Neural cell (in vitro differentiated cells): Measurements from ENCODE around the gene MAP4K3. TPM values are rescaled to one million over a fixed set of nuclear protein-coding genes. Genes with fewer than 3 reads are reported as not detected.

ENCODE experiments used
- H2AFZ ChIP-seq: fragments of 200-600, 300-800 bp; sonication (generic), shearing (Covaris generic); 2 replicates; pipeline ENCODE4 v1.6.0; 2014; ENCODE audit warnings: low read depth, mild to moderate bottlenecking, antibody characterized with exemption, low read length, moderate library complexity
- H3F3A ChIP-seq: fragments of 200-600 bp; shearing (Covaris generic); 2 replicates; pipeline ENCODE4 v1.6.1; 2016; ENCODE audit warnings: mild to moderate bottlenecking, moderate library complexity, mixed read lengths, antibody characterized with exemption, low read length; ENCODE audit not compliant: insufficient read depth, poor library complexity, severe bottlenecking
- H3K27ac ChIP-seq: fragments of 200-600, 300-800 bp; sonication (generic), shearing (Covaris generic); 2 replicates; pipeline ENCODE4 v1.5.1; 2014; ENCODE audit warnings: mild to moderate bottlenecking, low read length, moderate library complexity
- H3K27me3 ChIP-seq: fragments of 300-800, 200-600 bp; sonication (generic), shearing (Covaris generic); 2 replicates; pipeline ENCODE4 v1.6.0; 2014; ENCODE audit warnings: mild to moderate bottlenecking, low read depth, low read length, moderate library complexity; ENCODE audit not compliant: insufficient read depth
- H3K36me3 ChIP-seq: fragments of 300-800, 200-600 bp; sonication (generic), shearing (Covaris generic); 2 replicates; pipeline ENCODE4 v1.5.1; 2014; ENCODE audit warnings: mild to moderate bottlenecking, antibody characterized with exemption, low read length, moderate library complexity; ENCODE audit not compliant: insufficient read depth
- H3K4me2 ChIP-seq: fragments of 300-800, 200-600 bp; sonication (generic), shearing (Covaris generic); 2 replicates; pipeline ENCODE4 v1.6.0; 2014; ENCODE audit warnings: mild to moderate bottlenecking, low read length
- H3K4me3 ChIP-seq: fragments of 300-800, 200-600 bp; sonication (generic), shearing (Covaris generic); 2 replicates; pipeline ENCODE4 v1.5.1; 2014; ENCODE audit warnings: mild to moderate bottlenecking, low read length, moderate library complexity
- H3K79me2 ChIP-seq: fragments of 200-600 bp; shearing (Covaris generic); replicated peaks from 2 replicates; pipeline ENCODE4 v1.6.0; 2014; ENCODE audit warnings: mild to moderate bottlenecking, low read length, moderate library complexity; ENCODE audit not compliant: insufficient read depth
- H3K9ac ChIP-seq: fragments of 300-800, 200-600 bp; sonication (generic), shearing (Covaris generic); 2 replicates; pipeline ENCODE4 v1.6.1; 2016; ENCODE audit warnings: mild to moderate bottlenecking, low read length, mixed read lengths
- H3K9me2 ChIP-seq: fragments of 200-600 bp; shearing (Covaris generic); 2 replicates; pipeline ENCODE4 v1.6.1; 2016; ENCODE audit warnings: mild to moderate bottlenecking, low read length, mixed read lengths; ENCODE audit not compliant: insufficient read depth
- H3K9me3 ChIP-seq: fragments of 200-600, 300-800 bp; sonication (generic), shearing (Covaris generic); 2 replicates; pipeline ENCODE4 v1.6.1; 2016; ENCODE audit warnings: mild to moderate bottlenecking, mixed run types, low read length, moderate library complexity, mixed read lengths
- H4K20me1 ChIP-seq: fragments of 200-600 bp; shearing (Covaris generic); 2 replicates; pipeline ENCODE4 v1.6.1; 2016; ENCODE audit warnings: mild to moderate bottlenecking, mixed run types; ENCODE audit not compliant: insufficient read depth
- EP300 ChIP-seq: fragments of 450-650 bp; conservative IDR thresholded peaks from 2 replicates; pipeline ENCODE4 v1.6.1; 2014; ENCODE audit warnings: antibody characterized with exemption, mild to moderate bottlenecking, moderate library complexity; ENCODE audit not compliant: poor library complexity, severe bottlenecking
- EZH2 ChIP-seq: fragments of 200-600, 300-800 bp; shearing (Covaris generic), sonication (generic); IDR thresholded peaks from 2 replicates; pipeline ENCODE4 v1.6.1; 2014; ENCODE audit warnings: antibody characterized with exemption, low read length, borderline replicate concordance, mild to moderate bottlenecking; ENCODE audit not compliant: insufficient read depth, poor library complexity, severe bottlenecking
- MXI1 ChIP-seq: fragments of 450-650 bp; conservative IDR thresholded peaks from 2 replicates; pipeline ENCODE4 v1.6.1; 2014; ENCODE audit warnings: antibody characterized with exemption, mild to moderate bottlenecking; ENCODE audit not compliant: poor library complexity, severe bottlenecking
- POLR2AphosphoS5 ChIP-seq: IDR thresholded peaks from 2 replicates; pipeline ENCODE4 v1.6.1; 2012
- RAD21 ChIP-seq: fragments of 450-650 bp; conservative IDR thresholded peaks from 2 replicates; pipeline ENCODE4 v1.6.1; 2014; ENCODE audit warnings: antibody characterized with exemption, mild to moderate bottlenecking, moderate library complexity
- SMC3 ChIP-seq: fragments of 450-650 bp; conservative IDR thresholded peaks from 2 replicates; pipeline ENCODE4 v1.6.1; 2014; ENCODE audit warnings: antibody characterized with exemption, mild to moderate bottlenecking, moderate library complexity; ENCODE audit not compliant: poor library complexity
- TAF1 ChIP-seq: IDR thresholded peaks from 2 replicates; pipeline ENCODE4 v1.6.1; 2012; ENCODE audit warnings: low read depth
- polyA plus RNA-seq: library from polyadenylated mRNA; depleted of rRNA; stranded (reverse); fragments of >200 nt; gene quantifications from 2 replicates; pipeline ENCODE4 v1.2.3, GENCODE V29; 2014
- TF ChIP-seq, protein P1 (sequence below): fragments of 450-650 bp; IDR thresholded peaks from 2 replicates; pipeline ENCODE4 v1.5.1; 2014; ENCODE audit warnings: antibody characterized with exemption, mild to moderate bottlenecking, moderate library complexity; ENCODE audit not compliant: poor library complexity, severe bottlenecking
- TF ChIP-seq, protein P2 (sequence below): IDR thresholded peaks from 2 replicates; pipeline ENCODE4 v1.6.1; 2012; ENCODE audit warnings: borderline replicate concordance

The MAP4K3 gene
- polyA plus RNA-seq, 1 donor from 2014 or later: 105 TPM

DNA sequence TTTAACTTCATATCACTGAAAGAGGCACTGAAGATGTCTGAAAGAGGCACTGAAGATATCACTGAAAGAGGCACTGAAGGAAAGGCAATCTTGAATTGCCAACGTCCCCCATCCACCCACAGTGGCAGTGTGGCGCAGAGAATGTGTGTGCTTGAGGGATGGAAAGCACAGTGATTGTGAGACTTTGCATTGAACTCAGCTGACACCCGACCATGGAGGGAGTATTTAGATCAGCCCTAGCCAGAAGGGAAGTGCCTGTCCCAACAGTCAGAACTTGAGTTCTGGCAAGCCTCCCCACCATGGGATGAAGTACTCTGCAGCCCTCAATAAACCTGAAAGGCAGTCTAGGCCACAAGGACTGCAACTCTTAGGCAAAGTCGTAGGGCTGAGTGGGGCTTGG is 33.8 kb downstream of the MAP4K3 start:
- Histone ChIP-seq H3K4me2 (no peak overlapping the region), H3K4me3 (no peak overlapping the region), H4K20me1 (no peaks in the 10 kb centered on the region), H3K27ac (no peak overlapping the region), H2AFZ (no peak overlapping the region), H3K9ac (no peak overlapping the region), H3K36me3 (no peaks in the 10 kb centered on the region), H3F3A (no peaks in the 10 kb centered on the region), H3K9me2 (no peaks in the 10 kb centered on the region), H3K27me3 (no peaks in the 10 kb centered on the region), H3K9me3 (no peaks in the 10 kb centered on the region), H3K79me2 (peaks cover 56% of the 10 kb centered on the region)
- TF ChIP-seq, protein P1, sequence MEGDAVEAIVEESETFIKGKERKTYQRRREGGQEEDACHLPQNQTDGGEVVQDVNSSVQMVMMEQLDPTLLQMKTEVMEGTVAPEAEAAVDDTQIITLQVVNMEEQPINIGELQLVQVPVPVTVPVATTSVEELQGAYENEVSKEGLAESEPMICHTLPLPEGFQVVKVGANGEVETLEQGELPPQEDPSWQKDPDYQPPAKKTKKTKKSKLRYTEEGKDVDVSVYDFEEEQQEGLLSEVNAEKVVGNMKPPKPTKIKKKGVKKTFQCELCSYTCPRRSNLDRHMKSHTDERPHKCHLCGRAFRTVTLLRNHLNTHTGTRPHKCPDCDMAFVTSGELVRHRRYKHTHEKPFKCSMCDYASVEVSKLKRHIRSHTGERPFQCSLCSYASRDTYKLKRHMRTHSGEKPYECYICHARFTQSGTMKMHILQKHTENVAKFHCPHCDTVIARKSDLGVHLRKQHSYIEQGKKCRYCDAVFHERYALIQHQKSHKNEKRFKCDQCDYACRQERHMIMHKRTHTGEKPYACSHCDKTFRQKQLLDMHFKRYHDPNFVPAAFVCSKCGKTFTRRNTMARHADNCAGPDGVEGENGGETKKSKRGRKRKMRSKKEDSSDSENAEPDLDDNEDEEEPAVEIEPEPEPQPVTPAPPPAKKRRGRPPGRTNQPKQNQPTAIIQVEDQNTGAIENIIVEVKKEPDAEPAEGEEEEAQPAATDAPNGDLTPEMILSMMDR: no peak

DNA sequence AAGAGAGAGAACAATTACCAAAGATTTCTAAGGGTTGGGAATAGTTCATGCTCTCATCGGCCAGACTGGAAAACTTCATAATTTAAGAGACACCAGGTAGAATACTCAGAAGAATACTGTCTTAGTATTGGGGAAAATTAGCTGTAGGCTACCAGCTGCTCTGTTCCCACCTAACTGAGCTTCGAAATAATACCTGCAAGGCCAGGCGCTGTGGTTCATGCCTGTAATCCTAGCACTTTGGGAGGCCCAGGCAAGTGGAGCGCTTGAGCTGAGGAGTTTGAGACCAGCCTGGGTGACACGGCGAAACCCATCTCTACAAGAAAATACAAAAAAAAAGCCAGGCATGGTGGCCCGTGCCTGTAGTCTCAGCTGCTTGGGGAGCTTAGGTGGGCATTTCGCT is 35.8 kb downstream of the MAP4K3 start:
- H3F3A ChIP-seq: no peaks in the 10 kb centered on the region
- H3K9me3 ChIP-seq: no peaks in the 10 kb centered on the region
- H3K9me2 ChIP-seq: no peaks in the 10 kb centered on the region
- TF ChIP-seq, protein P2, sequence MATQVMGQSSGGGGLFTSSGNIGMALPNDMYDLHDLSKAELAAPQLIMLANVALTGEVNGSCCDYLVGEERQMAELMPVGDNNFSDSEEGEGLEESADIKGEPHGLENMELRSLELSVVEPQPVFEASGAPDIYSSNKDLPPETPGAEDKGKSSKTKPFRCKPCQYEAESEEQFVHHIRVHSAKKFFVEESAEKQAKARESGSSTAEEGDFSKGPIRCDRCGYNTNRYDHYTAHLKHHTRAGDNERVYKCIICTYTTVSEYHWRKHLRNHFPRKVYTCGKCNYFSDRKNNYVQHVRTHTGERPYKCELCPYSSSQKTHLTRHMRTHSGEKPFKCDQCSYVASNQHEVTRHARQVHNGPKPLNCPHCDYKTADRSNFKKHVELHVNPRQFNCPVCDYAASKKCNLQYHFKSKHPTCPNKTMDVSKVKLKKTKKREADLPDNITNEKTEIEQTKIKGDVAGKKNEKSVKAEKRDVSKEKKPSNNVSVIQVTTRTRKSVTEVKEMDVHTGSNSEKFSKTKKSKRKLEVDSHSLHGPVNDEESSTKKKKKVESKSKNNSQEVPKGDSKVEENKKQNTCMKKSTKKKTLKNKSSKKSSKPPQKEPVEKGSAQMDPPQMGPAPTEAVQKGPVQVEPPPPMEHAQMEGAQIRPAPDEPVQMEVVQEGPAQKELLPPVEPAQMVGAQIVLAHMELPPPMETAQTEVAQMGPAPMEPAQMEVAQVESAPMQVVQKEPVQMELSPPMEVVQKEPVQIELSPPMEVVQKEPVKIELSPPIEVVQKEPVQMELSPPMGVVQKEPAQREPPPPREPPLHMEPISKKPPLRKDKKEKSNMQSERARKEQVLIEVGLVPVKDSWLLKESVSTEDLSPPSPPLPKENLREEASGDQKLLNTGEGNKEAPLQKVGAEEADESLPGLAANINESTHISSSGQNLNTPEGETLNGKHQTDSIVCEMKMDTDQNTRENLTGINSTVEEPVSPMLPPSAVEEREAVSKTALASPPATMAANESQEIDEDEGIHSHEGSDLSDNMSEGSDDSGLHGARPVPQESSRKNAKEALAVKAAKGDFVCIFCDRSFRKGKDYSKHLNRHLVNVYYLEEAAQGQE: no peak
- no peak for TF ChIP-seq EP300
- no peak for TF ChIP-seq SMC3
- TF ChIP-seq RAD21: no peak
- no peak for TF ChIP-seq POLR2AphosphoS5
- no peak for TF ChIP-seq TAF1
- TF ChIP-seq EZH2: no peak
- TF ChIP-seq MXI1: no peak
- TF ChIP-seq, protein P1: no peak
- H3K9ac ChIP-seq: no peak overlapping the region
- peaks cover 44% of the 10 kb centered on the region for H3K79me2 ChIP-seq
- no peaks in the 10 kb centered on the region for H3K27me3 ChIP-seq
- H3K4me2 ChIP-seq: no peak overlapping the region
- H4K20me1 ChIP-seq: no peaks in the 10 kb centered on the region
- no peak overlapping the region for H3K4me3 ChIP-seq
- H3K36me3 ChIP-seq: no peaks in the 10 kb centered on the region
- no peak overlapping the region for H2AFZ ChIP-seq
- H3K27ac ChIP-seq: no peak overlapping the region
